CD14-positive monocyte (primary cell): Measurements from ENCODE around the gene URB1. TPM values are rescaled to one million over a fixed set of nuclear protein-coding genes. Genes with fewer than 3 reads are reported as not detected.

ENCODE experiments used
- DNase-seq, 3 donors: peaks; one replicate each; pipeline ENCODE4 v3.0.0-alpha.2; 2011 to 2022
- H2AFZ ChIP-seq: 2 replicates; pipeline ENCODE4 v1.6.0; 2012; ENCODE audit warnings: mild to moderate bottlenecking, low read depth, low read length, inconsistent platforms; ENCODE audit not compliant: insufficient read depth, poor library complexity, severe bottlenecking
- H3K27ac ChIP-seq, 2 donors: 1 replicate in 1 of 2; 2 replicates in 1 of 2; pipeline ENCODE4 v1.5.1; 2012 to 2013; ENCODE audit warnings: low read length in 2 of 2, control low read depth in 1 of 2, inconsistent platforms in 1 of 2, low read depth in 1 of 2, mild to moderate bottlenecking in 1 of 2
- H3K27me3 ChIP-seq, 2 donors: one replicate each; pipeline versions ENCODE4 v1.6.0 to v1.6.1; 2011 to 2013; ENCODE audit warnings: low read length in 2 of 2; ENCODE audit not compliant: control insufficient read depth in 2 of 2, insufficient read depth in 2 of 2
- H3K36me3 ChIP-seq, 2 donors: replicated peaks in 1 of 2; 1 replicate in 1 of 2; 2 replicates in 1 of 2; pipeline versions ENCODE4 v1.5.1 to v1.6.1; 2012 to 2013; ENCODE audit warnings: low read length in 2 of 2, control low read depth in 1 of 2, inconsistent platforms in 1 of 2, mild to moderate bottlenecking in 1 of 2; ENCODE audit not compliant: insufficient read depth in 2 of 2, control insufficient read depth in 1 of 2
- H3K4me1 ChIP-seq, 2 donors: 1 replicate in 1 of 2; 2 replicates in 1 of 2; pipeline versions ENCODE4 v1.5.1 to v1.6.1; 2012 to 2013; ENCODE audit warnings: low read length in 2 of 2, control low read depth in 1 of 2, inconsistent platforms in 1 of 2, mild to moderate bottlenecking in 1 of 2, moderate library complexity in 1 of 2; ENCODE audit not compliant: insufficient read depth in 2 of 2, control insufficient read depth in 1 of 2
- H3K4me2 ChIP-seq: replicated peaks from 2 replicates; pipeline ENCODE3; 2012; ENCODE audit warnings: low read length, moderate library complexity, mild to moderate bottlenecking; ENCODE audit not compliant: poor library complexity, severe bottlenecking; ENCODE audit errors: extremely low read depth
- H3K4me3 ChIP-seq, 3 experiments: fragments of 200-600 bp in 1 of 3; sonication (generic) in 1 of 3; replicated peaks in 1 of 3; 1 replicate in 2 of 3; 2 replicates in 1 of 3; pipeline ENCODE4 v1.5.1; 2011 to 2013; ENCODE audit warnings: low read length in 3 of 3, mild to moderate bottlenecking in 3 of 3, control low read depth in 2 of 3, low read depth in 2 of 3, inconsistent platforms in 1 of 3, moderate library complexity in 1 of 3
- H3K79me2 ChIP-seq: 2 replicates; pipeline ENCODE4 v1.6.0; 2012; ENCODE audit warnings: mild to moderate bottlenecking, control low read depth, inconsistent platforms, low read length, moderate library complexity; ENCODE audit not compliant: insufficient read depth
- H3K9ac ChIP-seq: 2 replicates; pipeline ENCODE4 v1.6.0; 2017; ENCODE audit warnings: low read length, mild to moderate bottlenecking; ENCODE audit not compliant: insufficient read depth, poor library complexity, severe bottlenecking
- H3K9me3 ChIP-seq, 2 donors: replicated peaks in 1 of 2; 1 replicate in 1 of 2; 2 replicates in 1 of 2; pipeline versions ENCODE4 v1.5.1 to v1.6.1; 2012 to 2013; ENCODE audit warnings: low read length in 2 of 2, control low read depth in 1 of 2; ENCODE audit not compliant: control insufficient read depth in 1 of 2, insufficient read depth in 1 of 2
- H4K20me1 ChIP-seq: 2 replicates; pipeline ENCODE4 v1.6.0; 2012; ENCODE audit warnings: mild to moderate bottlenecking, low read length, control low read depth, moderate library complexity; ENCODE audit not compliant: insufficient read depth
- H3K27ac Mint-ChIP-seq, 7 donors: one replicate each; pipeline ENCODE4 v1.8.0; 2020; ENCODE audit warnings: mild to moderate bottlenecking in 7 of 7, mixed read lengths in 7 of 7, moderate library complexity in 6 of 7, inconsistent platforms in 2 of 7
- H3K27me3 Mint-ChIP-seq, 3 donors: one replicate each; pipeline ENCODE4 v1.8.0; 2021 to 2022; ENCODE audit warnings: low read depth in 3 of 3, mild to moderate bottlenecking in 3 of 3, mixed read lengths in 3 of 3, moderate library complexity in 3 of 3, inconsistent platforms in 1 of 3
- H3K36me3 Mint-ChIP-seq, 2 donors: one replicate each; pipeline ENCODE4 v1.8.0; 2020; ENCODE audit warnings: mixed read lengths in 2 of 2, inconsistent platforms in 1 of 2, mild to moderate bottlenecking in 1 of 2
- H3K4me1 Mint-ChIP-seq: one replicate; pipeline ENCODE4 v1.8.0; 2020; ENCODE audit warnings: mild to moderate bottlenecking, mixed read lengths
- H3K4me3 Mint-ChIP-seq, 2 donors: one replicate each; pipeline ENCODE4 v1.8.0; 2020; ENCODE audit warnings: mild to moderate bottlenecking in 2 of 2, mixed read lengths in 2 of 2, moderate library complexity in 1 of 2
- H3K9me3 Mint-ChIP-seq, 7 donors: one replicate each; pipeline ENCODE4 v1.8.0; 2020 to 2022; ENCODE audit warnings: mixed read lengths in 7 of 7, mild to moderate bottlenecking in 6 of 7, moderate library complexity in 6 of 7, inconsistent platforms in 2 of 7
- WGBS: methylation state at CpG from one replicate; pipeline ENCODE4 v1.1.5; 2013; ENCODE audit warnings: missing lambda C conversion rate; ENCODE audit not compliant: insufficient coverage; 5-methylcytosine and 5-hydroxymethylcytosine counted together
- intact Hi-C, 2 donors: fragments of 100-400 bp; cut with micrococcal nuclease; formaldehyde crosslinking; loops; one replicate each; pipeline versions ENCODE4 v1.15.0 to v1.15.1; 2023
- polyA plus RNA-seq, 3 donors: library from polyadenylated mRNA; depleted of rRNA in 1 of 3; unstranded in 2 of 3; stranded (reverse) in 1 of 3; fragments of 300-500 nt in 2 of 3; fragments of >200 nt in 1 of 3; fragmentation: Illumina TruSeq in 2 of 3; gene quantifications; 1 replicate in 2 of 3; 2 replicates in 1 of 3; pipeline ENCODE4 v1.2.3, GENCODE V29; 2012 to 2021
- TF ChIP-seq, protein P1 (sequence below): fragments of 200-600 bp; IDR thresholded peaks from one replicate; pipeline ENCODE4 v1.8.0; 2022; ENCODE audit warnings: antibody characterized with exemption, mild to moderate bottlenecking

Gene URB1
- polyA plus RNA-seq, 3 donors: 0.25 to 2.4 (median 0.47) TPM

DNA sequence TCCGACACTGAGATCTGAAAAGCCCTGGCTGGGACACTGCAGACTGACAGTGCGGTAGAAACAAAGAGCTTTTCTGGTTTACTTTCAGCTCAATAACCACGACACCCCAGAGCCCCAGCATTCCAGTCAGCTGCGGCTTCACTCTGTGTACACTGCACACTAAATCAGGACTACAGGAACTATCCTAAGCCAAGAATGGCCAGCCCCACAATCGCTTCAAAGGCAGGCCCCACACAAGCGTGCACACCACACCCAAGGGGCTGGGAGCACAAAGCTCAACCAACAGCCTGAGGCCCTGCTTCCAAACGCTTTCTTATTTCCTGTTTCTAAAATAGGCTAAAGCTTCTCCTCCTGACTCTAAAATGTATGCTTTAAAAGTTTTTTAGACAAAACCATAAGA lies 28.4 kb downstream of the URB1 start:
- intact Hi-C loops: no loop called here
- Histone ChIP-seq H3K36me3 (peaks cover 87 to 96% of the 10 kb centered on the region in 2 donors), H3K9me3 (no peaks in the 10 kb centered on the region), H4K20me1 (no peaks in the 10 kb centered on the region), H3K27me3 (no peaks in the 10 kb centered on the region), H3K4me2 (no peak overlapping the region), H3K79me2 (no peaks in the 10 kb centered on the region), H3K4me3 (no peak overlapping the region), H3K27ac (peak overlapping the region in 1 of 2 donors; percentile 31), H3K4me1 (no peaks in the 10 kb centered on the region), H2AFZ (no peak overlapping the region), H3K9ac (no peak overlapping the region)
- Mint-ChIP-seq H3K4me1 (peaks cover 3% of the 10 kb centered on the region), H3K27me3 (peaks cover 0 to 2% (median 0%) of the 10 kb centered on the region in 3 donors), H3K9me3 (no peaks in the 10 kb centered on the region), H3K27ac (peak overlapping the region in 5 of 7 donors; percentile 27 to 75 (median 72)), H3K4me3 (no peak overlapping the region), H3K36me3 (peaks cover 84 to 91% of the 10 kb centered on the region in 2 donors)
- TF ChIP-seq, protein P1, sequence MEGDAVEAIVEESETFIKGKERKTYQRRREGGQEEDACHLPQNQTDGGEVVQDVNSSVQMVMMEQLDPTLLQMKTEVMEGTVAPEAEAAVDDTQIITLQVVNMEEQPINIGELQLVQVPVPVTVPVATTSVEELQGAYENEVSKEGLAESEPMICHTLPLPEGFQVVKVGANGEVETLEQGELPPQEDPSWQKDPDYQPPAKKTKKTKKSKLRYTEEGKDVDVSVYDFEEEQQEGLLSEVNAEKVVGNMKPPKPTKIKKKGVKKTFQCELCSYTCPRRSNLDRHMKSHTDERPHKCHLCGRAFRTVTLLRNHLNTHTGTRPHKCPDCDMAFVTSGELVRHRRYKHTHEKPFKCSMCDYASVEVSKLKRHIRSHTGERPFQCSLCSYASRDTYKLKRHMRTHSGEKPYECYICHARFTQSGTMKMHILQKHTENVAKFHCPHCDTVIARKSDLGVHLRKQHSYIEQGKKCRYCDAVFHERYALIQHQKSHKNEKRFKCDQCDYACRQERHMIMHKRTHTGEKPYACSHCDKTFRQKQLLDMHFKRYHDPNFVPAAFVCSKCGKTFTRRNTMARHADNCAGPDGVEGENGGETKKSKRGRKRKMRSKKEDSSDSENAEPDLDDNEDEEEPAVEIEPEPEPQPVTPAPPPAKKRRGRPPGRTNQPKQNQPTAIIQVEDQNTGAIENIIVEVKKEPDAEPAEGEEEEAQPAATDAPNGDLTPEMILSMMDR: no peak
- no peak for DNase-seq
- 82% methylated on average over 6 of the region's 7 CpGs for WGBS

DNA sequence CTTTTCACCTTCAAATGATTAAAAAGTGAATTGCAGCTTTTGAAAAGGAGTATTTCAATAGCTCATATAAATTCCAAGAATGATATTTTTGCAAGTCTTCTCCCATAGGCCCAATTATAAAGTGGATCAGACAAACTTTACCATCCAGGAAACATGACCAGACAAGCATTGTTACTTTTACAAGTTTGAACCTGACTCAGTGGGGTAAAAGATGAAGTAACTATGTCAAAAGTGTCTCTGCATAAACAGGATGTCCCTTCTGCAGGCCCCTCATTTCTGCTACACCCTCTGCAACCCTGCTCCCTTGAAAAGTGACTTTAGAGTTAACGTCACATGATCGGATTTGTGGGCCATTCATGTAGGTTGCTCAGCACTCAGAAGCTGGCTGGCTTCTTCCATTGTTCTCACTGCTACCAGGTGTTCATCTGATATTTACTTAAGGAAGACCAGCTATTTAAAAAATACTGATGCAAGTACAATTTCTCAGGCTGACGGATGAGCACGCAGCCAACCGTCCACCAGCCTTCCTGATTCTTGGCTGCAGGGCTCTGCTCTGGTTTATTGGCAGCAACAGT lies 32.3 kb downstream of the URB1 start:
- Histone ChIP-seq H3K4me3 (no peak overlapping the region), H3K4me1 (no peaks in the 10 kb centered on the region), H3K9ac (no peak overlapping the region), H3K79me2 (no peaks in the 10 kb centered on the region), H4K20me1 (no peaks in the 10 kb centered on the region), H3K27ac (no peak overlapping the region), H3K27me3 (no peaks in the 10 kb centered on the region), H3K9me3 (no peaks in the 10 kb centered on the region), H2AFZ (no peak overlapping the region), H3K4me2 (no peak overlapping the region), H3K36me3 (peaks cover 90 to 97% of the 10 kb centered on the region in 2 donors)
- Mint-ChIP-seq H3K4me1 (peaks cover 3% of the 10 kb centered on the region), H3K4me3 (no peak overlapping the region), H3K36me3 (peaks cover 88 to 92% of the 10 kb centered on the region in 2 donors), H3K27ac (peak overlapping the region in 1 of 7 donors; percentile 50), H3K27me3 (peaks cover 0 to 2% (median 0%) of the 10 kb centered on the region in 3 donors), H3K9me3 (no peaks in the 10 kb centered on the region)
- no peak for DNase-seq
- intact Hi-C loops: no loop called here
- TF ChIP-seq, protein P1: no peak
- WGBS: 95% methylated on average over 3 of the region's 5 CpGs
